ENCODE measurements around the gene FNIP1. TPM values are rescaled to one million over a fixed set of nuclear protein-coding genes. Genes with fewer than 3 reads are reported as not detected.

FNIP1 gene
- total and polyA plus RNA-seq, 9 of the 15 experiments (the other 6 are each of a cell fraction or from before 2014, with no cell fraction given), result 5.0 to 32.8 (median 18.4) TPM

GRCh38 chr5:131615957-131616356 is 180.9 kb downstream of the FNIP1 start:
- no peaks in the 10 kb centered on the region for H3K9me1 ChIP-seq (ENCODE audit: control insufficient read depth, insufficient read depth, low read length)
- no peak overlapping the region for H2AFZ ChIP-seq (ENCODE audit: low read depth, low read length)
- no peak overlapping the region for H3K4me3 ChIP-seq
- H3K9ac ChIP-seq (ENCODE audit: insufficient read depth in 1 of 2, low read depth in 2 of 2, low read length in 2 of 2), result no peak overlapping the region
- DNase-seq (ENCODE audit: extremely low read depth in 1 of 4, low spot score in 3 of 4) (no peak), ATAC-seq (no peak), FAIRE-seq (no peak)
- CTCF ChIA-PET (ENCODE audit: low intra/inter-chr PET ratio), result no interaction called here
- in situ Hi-C loops (cut with MboI), result no loop called here
- H3K27me3 ChIP-seq (ENCODE audit: control insufficient read depth in 2 of 2, insufficient read depth in 2 of 2, low read length in 2 of 2), result no peaks in the 10 kb centered on the region
- H3K4me1 ChIP-seq (replicated peaks in 1 of 2; ENCODE audit: control insufficient read depth in 2 of 2, insufficient read depth in 2 of 2, low read length in 2 of 2), result peaks cover 9 to 10% of the 10 kb centered on the region in 2 experiments; a peak in 3 of 5 replicates
- BruUV-seq (replicated peaks), result no TSS peak
- POLR2A ChIA-PET, result no interaction called here
- no peak overlapping the region for H3K27ac ChIP-seq (ENCODE audit: extremely low read depth, low read depth, low read length)
- H4K20me1 ChIP-seq (replicated peaks; ENCODE audit: control insufficient read depth, insufficient read depth, low read length), result no peaks in the 10 kb centered on the region
- TF ChIP-seq NFE2 (IDR thresholded peaks at IDR 0.05; ENCODE audit: low read depth) (0 out of 2 replicates have a peak, but pooled peaks have one; percentile 29), ZNF512 (tag; IDR thresholded peaks at IDR 0.05) (no peak)
- H3K4me2 ChIP-seq (ENCODE audit: insufficient read depth, low read length), result no peak overlapping the region
- 73% methylated on average over 2 of the region's 2 CpGs for WGBS (ENCODE audit: insufficient coverage, low coverage, missing lambda C conversion rate)
- H3K36me3 ChIP-seq (ENCODE audit: control insufficient read depth, insufficient read depth, low read length), result peaks cover 3% of the 10 kb centered on the region; the same call in 1 of the 3 replicates
- intact Hi-C loops (cut with micrococcal nuclease), result no loop called here
- H3K9me3 ChIP-seq (replicated peaks; ENCODE audit: control insufficient read depth, insufficient read depth, low read depth, low read length), result no peaks in the 10 kb centered on the region
- H3K79me2 ChIP-seq (ENCODE audit: control insufficient read depth, insufficient read depth, low read length), result peaks cover 99% of the 10 kb centered on the region

DNA sequence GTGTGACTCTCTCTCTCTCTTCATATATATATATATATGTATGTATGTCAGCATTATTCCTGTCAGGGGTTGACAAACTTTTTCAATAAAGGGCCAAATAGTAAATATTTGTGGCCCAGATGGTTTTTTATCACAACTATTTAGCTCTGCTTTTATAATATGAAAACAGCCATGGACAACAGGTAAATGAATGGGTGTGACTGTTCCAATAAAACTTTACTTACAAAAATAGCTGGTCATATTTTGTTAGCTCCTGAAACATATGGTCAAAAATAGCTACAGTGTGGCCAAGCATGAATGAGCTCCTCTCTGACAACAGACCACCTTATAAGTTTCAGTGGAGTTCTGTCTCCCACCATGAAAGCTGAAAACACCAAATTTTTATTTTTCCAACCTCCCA is 183.4 kb downstream of the FNIP1 start:
- no peak for FAIRE-seq
- POLR2A ChIA-PET, result interaction anchor here (1.6 kb wide), 1 partner anchor 13 kb away, joined by 5 read pairs; no protein-coding TSS in a partner anchor
- H3K4me2 ChIP-seq (ENCODE audit: insufficient read depth, low read length), result no peak overlapping the region
- intact Hi-C loops (cut with micrococcal nuclease), result no loop called here
- no peak overlapping the region for H3K9ac ChIP-seq (ENCODE audit: insufficient read depth in 1 of 2, low read depth in 2 of 2, low read length in 2 of 2)
- in situ Hi-C loops (cut with MboI), result no loop called here
- no peak for ATAC-seq
- CTCF ChIA-PET (ENCODE audit: low intra/inter-chr PET ratio), result no interaction called here
- H3K27ac ChIP-seq (ENCODE audit: extremely low read depth, low read depth, low read length), result no peak overlapping the region
- H2AFZ ChIP-seq (ENCODE audit: low read depth, low read length), result no peak overlapping the region
- H3K9me1 ChIP-seq (ENCODE audit: control insufficient read depth, insufficient read depth, low read length), result no peaks in the 10 kb centered on the region
- DNase-seq (ENCODE audit: extremely low read depth in 1 of 4, low spot score in 3 of 4), result no peak
- no peaks in the 10 kb centered on the region for H3K9me3 ChIP-seq (replicated peaks; ENCODE audit: control insufficient read depth, insufficient read depth, low read depth, low read length)
- no TSS peak for BruUV-seq (replicated peaks)
- peaks cover 12% of the 10 kb centered on the region for H4K20me1 ChIP-seq (replicated peaks; ENCODE audit: control insufficient read depth, insufficient read depth, low read length)
- peaks cover 99% of the 10 kb centered on the region for H3K79me2 ChIP-seq (ENCODE audit: control insufficient read depth, insufficient read depth, low read length)
- H3K36me3 ChIP-seq (ENCODE audit: control insufficient read depth, insufficient read depth, low read length), result peaks cover 3% of the 10 kb centered on the region; the same call in 1 of the 3 replicates
- no peaks in the 10 kb centered on the region for H3K27me3 ChIP-seq (ENCODE audit: control insufficient read depth in 2 of 2, insufficient read depth in 2 of 2, low read length in 2 of 2)
- peaks cover 19 to 25% of the 10 kb centered on the region in 2 experiments; a peak in 4 of 5 replicates for H3K4me1 ChIP-seq (replicated peaks in 1 of 2; ENCODE audit: control insufficient read depth in 2 of 2, insufficient read depth in 2 of 2, low read length in 2 of 2)
- no peak overlapping the region for H3K4me3 ChIP-seq
- no peak for TF ChIP-seq NBN (IDR thresholded peaks at IDR 0.05; ENCODE audit: low read depth)
- TF ChIP-seq, protein P1, sequence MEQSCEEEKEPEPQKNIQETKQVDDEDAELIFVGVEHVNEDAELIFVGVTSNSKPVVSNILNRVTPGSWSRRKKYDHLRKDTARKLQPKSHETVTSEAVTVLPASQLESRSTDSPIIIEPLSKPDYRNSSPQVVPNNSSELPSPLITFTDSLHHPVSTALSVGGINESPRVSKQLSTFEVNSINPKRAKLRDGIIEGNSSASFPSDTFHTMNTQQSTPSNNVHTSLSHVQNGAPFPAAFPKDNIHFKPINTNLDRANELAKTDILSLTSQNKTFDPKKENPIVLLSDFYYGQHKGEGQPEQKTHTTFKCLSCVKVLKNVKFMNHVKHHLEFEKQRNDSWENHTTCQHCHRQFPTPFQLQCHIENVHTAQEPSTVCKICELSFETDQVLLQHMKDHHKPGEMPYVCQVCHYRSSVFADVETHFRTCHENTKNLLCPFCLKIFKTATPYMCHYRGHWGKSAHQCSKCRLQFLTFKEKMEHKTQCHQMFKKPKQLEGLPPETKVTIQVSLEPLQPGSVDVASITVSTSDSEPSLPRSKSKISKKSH (CRISPR knock-in tag; IDR thresholded peaks at IDR 0.05), result no peak
- TF ChIP-seq FIP1L1 (IDR thresholded peaks at IDR 0.05; ENCODE audit: low read depth, low read length, poor library complexity, severe bottlenecking), result no peak
- TF ChIP-seq NEUROD1 (IDR thresholded peaks at IDR 0.05; ENCODE audit: borderline replicate concordance, low read depth, low read length, partially characterized antibody), result no peak
- TF ChIP-seq ZNF449 (CRISPR knock-in tag; IDR thresholded peaks at IDR 0.05), result no peak
- TF ChIP-seq ZNF143 (CRISPR knock-in tag; IDR thresholded peaks at IDR 0.05), result no peak

Measured in K562 (cell line).